Neutrophil (primary cell): Measurements from ENCODE around the gene HS3ST4.

Experiments used
- H3K27ac ChIP-seq: fragments of 200-600 bp; sonication (generic); 2 replicates; pipeline ENCODE4 v1.5.1; 2016; ENCODE audit warnings: mild to moderate bottlenecking, moderate library complexity
- H3K27me3 ChIP-seq: fragments of 200-600 bp; sonication (generic); 2 replicates; pipeline ENCODE4 v1.6.0; 2016; ENCODE audit warnings: mild to moderate bottlenecking
- H3K36me3 ChIP-seq: fragments of 200-600 bp; sonication (generic); 2 replicates; pipeline ENCODE4 v1.5.1; 2017
- H3K4me1 ChIP-seq, 2 experiments: fragments of 200-600 bp in 1 of 2; sonication (generic) in 1 of 2; 1 replicate in 1 of 2; 2 replicates in 1 of 2; pipeline versions ENCODE4 v1.5.1 to v1.6.1; 2013 to 2016; ENCODE audit warnings: low read depth in 1 of 2, low read length in 1 of 2, mild to moderate bottlenecking in 1 of 2, moderate library complexity in 1 of 2; ENCODE audit not compliant: control insufficient read depth in 1 of 2, insufficient read depth in 1 of 2
- H3K4me3 ChIP-seq, 2 experiments: fragments of 200-600 bp in 1 of 2; sonication (generic) in 1 of 2; 1 replicate in 1 of 2; 2 replicates in 1 of 2; pipeline ENCODE4 v1.5.1; 2013 to 2016; ENCODE audit warnings: low read depth in 1 of 2, low read length in 1 of 2, mild to moderate bottlenecking in 1 of 2, moderate library complexity in 1 of 2
- H3K9me3 ChIP-seq: fragments of 200-600 bp; sonication (generic); 2 replicates; pipeline ENCODE4 v1.5.1; 2016
- TF ChIP-seq, protein P1 (sequence below): fragments of 200-600 bp; sonication (generic); IDR thresholded peaks from 2 replicates; pipeline ENCODE4 v1.5.1; 2016; ENCODE audit warnings: antibody characterized with exemption

Gene HS3ST4

DNA sequence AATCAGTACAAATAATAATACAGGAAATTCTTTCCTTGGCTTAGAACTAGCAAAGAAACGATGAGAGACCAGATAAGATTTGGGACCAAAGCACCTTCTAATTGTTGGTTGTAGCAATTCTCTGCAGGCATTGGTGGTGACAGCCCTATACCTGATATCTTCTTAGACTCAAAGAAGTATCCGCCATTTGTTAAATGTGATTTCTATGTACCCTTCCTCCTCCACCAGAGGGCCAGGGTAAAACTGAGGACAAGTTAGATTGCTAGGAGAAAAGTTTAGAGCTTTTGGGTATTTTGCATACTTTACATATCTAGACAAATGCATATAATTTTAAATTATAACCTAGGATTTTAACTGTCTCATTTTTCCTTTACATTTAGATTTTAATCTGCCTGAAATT, 304.3 kb downstream of the HS3ST4 start:
- H3K36me3 ChIP-seq, result no peaks in the 10 kb centered on the region
- no peak overlapping the region for H3K27ac ChIP-seq
- TF ChIP-seq, protein P1, sequence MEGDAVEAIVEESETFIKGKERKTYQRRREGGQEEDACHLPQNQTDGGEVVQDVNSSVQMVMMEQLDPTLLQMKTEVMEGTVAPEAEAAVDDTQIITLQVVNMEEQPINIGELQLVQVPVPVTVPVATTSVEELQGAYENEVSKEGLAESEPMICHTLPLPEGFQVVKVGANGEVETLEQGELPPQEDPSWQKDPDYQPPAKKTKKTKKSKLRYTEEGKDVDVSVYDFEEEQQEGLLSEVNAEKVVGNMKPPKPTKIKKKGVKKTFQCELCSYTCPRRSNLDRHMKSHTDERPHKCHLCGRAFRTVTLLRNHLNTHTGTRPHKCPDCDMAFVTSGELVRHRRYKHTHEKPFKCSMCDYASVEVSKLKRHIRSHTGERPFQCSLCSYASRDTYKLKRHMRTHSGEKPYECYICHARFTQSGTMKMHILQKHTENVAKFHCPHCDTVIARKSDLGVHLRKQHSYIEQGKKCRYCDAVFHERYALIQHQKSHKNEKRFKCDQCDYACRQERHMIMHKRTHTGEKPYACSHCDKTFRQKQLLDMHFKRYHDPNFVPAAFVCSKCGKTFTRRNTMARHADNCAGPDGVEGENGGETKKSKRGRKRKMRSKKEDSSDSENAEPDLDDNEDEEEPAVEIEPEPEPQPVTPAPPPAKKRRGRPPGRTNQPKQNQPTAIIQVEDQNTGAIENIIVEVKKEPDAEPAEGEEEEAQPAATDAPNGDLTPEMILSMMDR, result no peak
- no peaks in the 10 kb centered on the region for H3K27me3 ChIP-seq
- no peaks in the 10 kb centered on the region for H3K4me1 ChIP-seq
- no peak overlapping the region for H3K4me3 ChIP-seq
- no peaks in the 10 kb centered on the region for H3K9me3 ChIP-seq

DNA sequence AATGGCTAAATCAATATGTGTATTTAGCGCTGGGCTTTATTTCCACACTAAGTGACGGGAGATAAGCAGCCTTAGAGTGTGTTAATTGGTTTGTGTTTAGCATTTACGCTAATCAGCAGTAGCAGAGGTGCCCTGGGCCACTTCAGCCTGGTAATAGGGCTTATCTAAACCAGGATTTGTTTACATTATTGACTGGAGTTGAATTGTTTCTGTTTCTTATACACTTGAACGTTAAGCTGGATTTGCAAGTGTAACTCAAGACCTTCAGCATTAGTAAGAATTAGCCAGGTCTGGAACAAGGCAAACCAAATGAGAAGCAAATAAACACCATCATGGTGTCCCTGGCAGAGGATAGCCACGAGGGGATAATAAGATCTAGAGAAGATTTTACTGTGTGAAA, 313.6 kb downstream of the HS3ST4 start:
- Histone ChIP-seq H3K4me3 (no peak overlapping the region), H3K27me3 (no peaks in the 10 kb centered on the region), H3K4me1 (no peaks in the 10 kb centered on the region), H3K9me3 (no peaks in the 10 kb centered on the region), H3K36me3 (no peaks in the 10 kb centered on the region), H3K27ac (no peak overlapping the region)
- TF ChIP-seq, protein P1, result no peak

DNA sequence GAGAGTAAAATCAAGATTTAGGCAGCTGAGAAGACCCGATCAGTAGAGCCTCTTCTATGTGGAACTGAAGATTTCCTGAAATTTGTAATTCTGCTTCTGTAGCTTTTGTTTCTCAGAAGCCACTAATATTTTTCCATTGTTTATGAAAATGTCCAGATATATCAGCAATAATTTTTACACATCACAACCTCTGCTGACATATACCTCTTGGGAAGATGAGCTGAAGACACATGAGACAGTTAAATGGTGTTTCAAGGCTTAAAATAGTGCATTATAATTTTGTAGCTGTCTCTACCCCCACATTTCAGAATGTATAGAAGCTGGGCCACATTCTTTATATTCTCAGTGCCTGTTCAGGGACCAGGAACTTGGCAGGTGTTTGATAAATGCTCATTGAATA, 320.6 kb downstream of the HS3ST4 start:
- Histone ChIP-seq H3K4me3 (no peak overlapping the region), H3K36me3 (no peaks in the 10 kb centered on the region), H3K9me3 (no peaks in the 10 kb centered on the region), H3K27ac (no peak overlapping the region), H3K4me1 (no peaks in the 10 kb centered on the region), H3K27me3 (no peaks in the 10 kb centered on the region)
- TF ChIP-seq, protein P1, result no peak

DNA sequence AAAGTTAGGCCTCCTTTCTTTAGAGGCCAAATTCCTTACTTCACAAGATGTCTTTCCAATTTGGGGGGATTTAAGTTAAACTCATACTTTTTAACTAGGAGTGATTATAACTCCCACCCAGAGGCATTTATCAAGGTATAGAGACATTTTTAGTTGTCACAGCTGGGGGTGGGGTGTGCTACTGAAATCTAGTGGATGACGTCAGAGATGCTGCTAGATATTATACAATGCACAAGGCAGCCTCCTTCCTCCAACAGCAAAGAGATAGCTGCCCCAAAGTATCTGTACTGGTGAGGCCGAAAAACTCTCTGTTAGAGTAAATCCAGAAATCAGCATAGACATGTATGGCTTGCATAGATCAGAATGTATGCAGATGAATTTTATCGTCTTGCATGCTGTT, 324.0 kb downstream of the HS3ST4 start:
- Histone ChIP-seq H3K9me3 (no peaks in the 10 kb centered on the region), H3K27me3 (no peaks in the 10 kb centered on the region)
- TF ChIP-seq, protein P1, result no peak

DNA sequence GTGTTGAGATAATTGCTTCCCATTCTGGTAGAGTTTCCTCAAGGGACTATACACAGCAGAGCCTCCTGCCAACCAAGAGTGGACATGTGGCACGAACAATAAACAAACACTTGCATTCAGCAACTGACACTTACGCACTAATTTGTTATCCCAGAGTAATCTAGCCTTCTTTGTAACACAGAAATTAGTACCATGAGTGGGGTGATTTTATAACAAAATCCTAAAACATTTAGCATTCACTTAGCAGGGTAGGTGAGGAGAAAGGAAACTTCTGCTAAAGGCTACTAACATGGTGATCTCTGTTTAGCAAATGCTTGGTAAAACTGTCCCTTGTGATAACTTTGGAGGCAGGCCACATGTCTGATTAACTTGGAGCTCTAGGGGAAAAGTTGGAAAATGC, 325.2 kb downstream of the HS3ST4 start:
- Histone ChIP-seq H3K4me1 (no peaks in the 10 kb centered on the region), H3K4me3 (no peak overlapping the region), H3K27ac (no peak overlapping the region), H3K27me3 (no peaks in the 10 kb centered on the region), H3K9me3 (no peaks in the 10 kb centered on the region), H3K36me3 (no peaks in the 10 kb centered on the region)
- TF ChIP-seq, protein P1, result no peak

More for the DNA sequence above, 324.0 kb downstream of the HS3ST4 start:
- no peak overlapping the region for H3K27ac ChIP-seq
- H3K4me3 ChIP-seq, result no peak overlapping the region
- no peaks in the 10 kb centered on the region for H3K4me1 ChIP-seq
- no peaks in the 10 kb centered on the region for H3K36me3 ChIP-seq
